NT2/D1 (cell line): ENCODE data around the gene CALB2.

ENCODE experiments used
- SUZ12 ChIP-seq: IDR thresholded peaks from 2 replicates; pipeline ENCODE4 v1.6.1; 2011; ENCODE audit not compliant: insufficient read length, insufficient read depth; ENCODE audit errors: extremely low read depth
- YY1 ChIP-seq: IDR thresholded peaks from 2 replicates; pipeline ENCODE4 v1.6.1; 2011; ENCODE audit not compliant: insufficient read length, insufficient read depth
- ZNF274 ChIP-seq: IDR thresholded peaks from 2 replicates; pipeline ENCODE4 v1.6.1; 2011; ENCODE audit warnings: mild to moderate bottlenecking, low read depth, low read length

DNA sequence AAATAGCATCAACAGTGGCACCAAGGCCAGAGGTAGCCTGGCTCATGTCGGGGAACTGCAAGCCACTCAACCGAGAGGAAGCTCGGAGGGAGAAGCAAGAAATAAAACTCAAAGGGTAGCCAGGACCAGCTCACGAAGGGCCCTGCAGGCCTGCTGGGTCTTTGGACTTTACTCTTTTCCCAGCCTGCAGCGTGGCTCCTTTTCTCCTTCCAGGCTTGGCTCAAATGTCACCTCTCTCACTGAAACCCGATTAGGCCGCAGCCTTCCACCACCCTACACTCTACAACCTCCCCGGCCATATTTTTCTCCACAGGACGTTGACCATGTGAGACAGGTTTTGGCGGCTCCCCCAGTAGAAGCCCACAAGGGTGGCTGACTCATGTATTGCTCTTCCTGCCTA lies 38.1 kb downstream of the CALB2 start:
- TF ChIP-seq ZNF274 = no peak
- no peak for TF ChIP-seq YY1
- no peak for TF ChIP-seq SUZ12
